HG02938 (cell line): ENCODE data around the gene IREB2.
A peak's percentile ranks its signal among the peaks of the same experiment; 100 is the strongest.
"Not testable (repeated sequence)": the region's sequence is repeated elsewhere in the genome, so short reads cannot be mapped to it uniquely, and the experiment has no call there.

Experiments used
- ATAC-seq: cut with Tn5 transposase; IDR thresholded peaks from one replicate; pipeline ENCODE4 v1.9.1; 2021; ENCODE audit warnings: mild to moderate bottlenecking, moderate library complexity; ENCODE audit not compliant: unreplicated experiment

Gene IREB2

GRCh38 chr15:78431955-78432354 is 6.1 kb upstream of the IREB2 start:
- no peak for ATAC-seq

GRCh38 chr15:78432664-78433063 is 5.4 kb upstream of the IREB2 start:
- no peak for ATAC-seq

GRCh38 chr15:78434134-78434533 is 3.9 kb upstream of the IREB2 start:
- ATAC-seq, result no peak

GRCh38 chr15:78434711-78435110 is 3.3 kb upstream of the IREB2 start:
- ATAC-seq, result not testable (repeated sequence)

GRCh38 chr15:78437107-78437761 is 782 bp upstream of the IREB2 start:
- peak; percentile 24 for ATAC-seq

- peak; percentile 22 for ATAC-seq
Observed at GRCh38 chr15:78438619-78439285, 736 bp downstream of the IREB2 start.

- no peak for ATAC-seq
Observed at GRCh38 chr15:78440375-78441373, 2.7 kb downstream of the IREB2 start.

GRCh38 chr15:78444255-78444654 is 6.2 kb downstream of the IREB2 start:
- no peak for ATAC-seq

- no peak for ATAC-seq
Observed at GRCh38 chr15:78445875-78446274, 7.9 kb downstream of the IREB2 start.

- ATAC-seq, result no peak
Observed at GRCh38 chr15:78446551-78446950, 8.5 kb downstream of the IREB2 start.

GRCh38 chr15:78448441-78449219 is 10.6 kb downstream of the IREB2 start:
- no peak for ATAC-seq

- no peak for ATAC-seq
Observed at GRCh38 chr15:78449220-78449999, 11.4 kb downstream of the IREB2 start.

- no peak for ATAC-seq
Observed at GRCh38 chr15:78450285-78450858, 12.4 kb downstream of the IREB2 start.

GRCh38 chr15:78452485-78452884 is 14.5 kb downstream of the IREB2 start:
- ATAC-seq, result no peak

GRCh38 chr15:78453447-78453846 is 15.4 kb downstream of the IREB2 start:
- ATAC-seq, result no peak

GRCh38 chr15:78454992-78455391 is 17.0 kb downstream of the IREB2 start:
- no peak for ATAC-seq

GRCh38 chr15:78455749-78456148 is 17.7 kb downstream of the IREB2 start:
- ATAC-seq, result no peak

- ATAC-seq, result no peak
Observed at GRCh38 chr15:78456426-78456825, 18.4 kb downstream of the IREB2 start.

GRCh38 chr15:78457101-78457500 is 19.1 kb downstream of the IREB2 start:
- ATAC-seq, result no peak

GRCh38 chr15:78460737-78461136 is 22.7 kb downstream of the IREB2 start:
- ATAC-seq, result no peak
